Activated CD8-positive, alpha-beta memory T cell treated with anti-CD3 and anti-CD28 coated beads for 24 hours (primary cell): ENCODE results near the gene MACROD2.

Source experiments
- DNase-seq: peaks from one replicate; pipeline ENCODE4 v3.0.0-alpha.2; 2020

The MACROD2 gene

GRCh38 chr20:14685183-14685582, 689.9 kb downstream of the MACROD2 start:
- no peak for DNase-seq

DNA sequence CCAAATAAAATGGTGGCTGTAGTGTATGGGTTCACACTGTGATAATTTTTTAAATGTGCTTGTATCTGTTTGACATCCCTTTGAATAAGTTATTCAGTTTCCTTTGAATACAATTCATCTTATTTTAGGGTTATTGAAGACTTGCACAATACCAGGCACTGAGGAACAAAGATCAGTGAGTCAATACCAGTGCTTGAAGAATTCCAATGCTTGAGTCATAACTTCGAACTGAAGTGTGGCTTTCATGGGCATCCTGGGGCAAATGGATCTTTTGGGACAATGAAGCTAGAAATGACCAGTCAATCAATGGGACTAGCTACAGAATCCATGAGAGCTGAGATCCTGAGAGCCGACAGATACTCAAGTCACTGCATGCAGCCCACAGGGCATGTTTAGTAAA, 692.0 kb downstream of the MACROD2 start:
- DNase-seq, result no peak

- DNase-seq, result no peak
Measured at GRCh38 chr20:14688005-14688404, 692.7 kb downstream of the MACROD2 start.

DNA sequence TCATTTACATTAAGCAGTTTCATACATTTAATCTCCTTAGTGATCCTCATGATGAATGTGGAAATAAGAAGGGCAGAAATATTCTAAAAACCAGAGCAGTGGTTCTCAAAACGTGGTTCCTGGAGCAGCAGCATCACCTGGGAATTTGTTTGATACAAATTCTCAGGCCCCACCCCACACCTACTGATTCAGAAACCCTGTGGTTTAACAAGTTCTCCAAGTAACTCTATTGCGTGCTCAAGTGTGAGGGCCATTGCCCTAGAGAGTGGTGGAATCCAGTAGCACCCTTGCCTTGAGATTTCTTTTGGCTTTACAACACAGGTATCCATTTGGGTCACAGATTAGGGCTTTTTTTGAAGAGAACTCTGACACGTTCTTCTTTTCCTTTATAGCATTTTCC, 696.7 kb downstream of the MACROD2 start:
- no peak for DNase-seq

DNA sequence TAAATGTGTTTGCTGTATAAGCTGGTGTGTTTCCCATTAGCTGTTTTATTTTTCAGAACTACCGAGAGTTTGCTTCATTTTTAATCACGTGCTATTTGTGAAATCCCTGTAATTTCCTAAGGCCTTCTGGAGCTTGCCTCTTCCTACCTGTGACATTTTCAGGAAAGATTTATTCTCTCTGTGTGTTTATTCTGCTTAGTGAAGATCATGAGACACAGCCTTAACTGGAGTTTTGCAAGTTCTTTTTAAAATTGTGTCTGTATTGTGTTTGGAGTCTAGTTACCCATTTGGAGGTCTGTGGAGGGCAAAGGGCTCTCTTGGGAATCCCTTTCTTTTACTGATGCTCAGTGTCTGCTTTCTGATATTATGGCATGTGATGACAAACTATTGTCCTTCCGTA, 701.2 kb downstream of the MACROD2 start:
- DNase-seq, result no peak

DNA sequence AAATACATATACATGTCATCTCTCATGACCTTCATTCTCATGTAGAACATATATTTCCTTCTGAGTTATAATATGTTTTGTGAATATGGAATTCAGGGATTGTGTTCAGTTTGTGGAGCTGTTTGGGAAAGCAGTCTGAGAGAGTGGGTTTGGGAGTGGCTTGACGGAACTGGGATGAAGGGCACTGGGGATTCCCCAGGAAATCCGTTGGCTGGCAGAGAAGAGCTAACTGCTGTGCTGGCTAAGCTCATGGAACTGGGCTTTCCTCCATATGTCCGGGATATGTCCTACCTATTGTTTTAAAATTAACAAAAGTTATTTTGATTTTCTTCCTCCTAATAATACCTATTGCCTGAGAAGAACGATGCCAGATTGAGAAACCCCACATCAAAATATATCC, 701.6 kb downstream of the MACROD2 start:
- DNase-seq, result no peak

DNA sequence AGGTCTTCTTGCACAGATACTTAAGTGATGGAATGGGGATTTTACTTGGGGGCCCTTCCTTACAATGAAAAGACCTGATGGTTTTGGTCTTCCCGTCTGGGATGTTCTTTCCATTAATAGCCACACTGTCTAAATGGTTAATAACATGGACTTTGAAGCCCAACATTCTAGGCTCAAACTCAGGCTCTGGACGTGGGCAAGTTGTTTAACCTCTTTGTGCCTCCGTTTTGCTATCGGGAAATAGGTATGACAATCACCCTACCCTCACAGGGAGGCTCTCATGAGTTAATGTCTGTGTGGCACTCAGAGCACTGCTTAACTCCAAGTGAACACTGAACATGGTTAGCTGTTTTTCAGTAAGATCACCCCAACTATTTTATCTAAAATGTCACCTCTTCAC, 702.8 kb downstream of the MACROD2 start:
- no peak for DNase-seq

DNA sequence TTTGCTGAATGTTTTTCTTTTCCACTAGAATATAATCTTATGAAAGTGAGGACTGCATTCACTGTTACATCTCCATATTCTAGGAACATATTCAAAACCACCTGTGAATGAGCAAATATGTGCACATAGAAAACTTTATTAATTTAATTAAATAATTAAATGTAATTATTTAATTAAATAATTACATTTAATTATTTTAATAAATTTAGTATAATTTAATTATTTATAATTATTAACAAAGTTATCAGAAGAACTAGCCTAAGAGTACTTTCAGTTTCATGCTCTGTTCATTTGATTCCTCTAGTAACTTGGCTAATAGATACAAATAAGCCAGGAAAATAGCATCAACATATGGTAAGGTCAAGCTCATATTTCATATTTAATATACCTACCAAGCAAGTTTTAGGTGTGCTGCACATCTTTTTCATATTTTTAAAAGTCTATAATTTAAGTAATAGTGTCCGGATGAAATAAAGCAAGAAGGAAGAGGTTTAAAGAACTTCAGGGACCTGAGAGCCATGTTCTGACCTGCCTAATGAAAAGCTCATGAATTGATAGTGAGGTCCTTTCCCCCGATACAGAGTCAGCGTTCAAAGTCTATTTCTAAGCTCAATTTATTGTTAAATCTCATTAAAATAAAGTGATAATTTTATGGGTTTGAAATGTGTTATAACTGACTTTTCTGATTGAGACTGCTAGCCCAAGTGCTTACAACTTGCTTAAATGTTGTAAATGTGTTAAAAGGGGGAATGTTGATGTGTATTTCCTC, 703.5 kb downstream of the MACROD2 start:
- no peak for DNase-seq

GRCh38 chr20:14700639-14700960, 705.3 kb downstream of the MACROD2 start:
- DNase-seq, result no peak

DNA sequence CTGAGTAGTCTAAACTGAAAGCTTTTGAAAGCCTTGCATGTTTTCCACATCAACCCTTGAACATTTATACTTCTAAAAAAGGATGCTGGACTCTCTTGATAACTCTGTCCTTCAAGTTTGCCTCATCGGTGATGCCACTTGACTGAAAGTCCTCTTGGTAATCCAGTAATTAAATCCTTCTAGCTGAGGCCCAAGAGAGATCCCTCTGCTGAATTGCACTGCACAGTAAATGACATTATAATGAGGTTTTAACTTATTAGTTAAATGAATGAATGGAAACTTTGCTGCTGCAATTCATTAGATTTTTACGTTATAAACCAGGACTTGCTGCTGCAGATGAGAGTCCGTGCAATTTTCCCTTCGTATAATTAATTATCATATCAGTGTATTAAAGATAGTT, 706.0 kb downstream of the MACROD2 start:
- no peak for DNase-seq

DNA sequence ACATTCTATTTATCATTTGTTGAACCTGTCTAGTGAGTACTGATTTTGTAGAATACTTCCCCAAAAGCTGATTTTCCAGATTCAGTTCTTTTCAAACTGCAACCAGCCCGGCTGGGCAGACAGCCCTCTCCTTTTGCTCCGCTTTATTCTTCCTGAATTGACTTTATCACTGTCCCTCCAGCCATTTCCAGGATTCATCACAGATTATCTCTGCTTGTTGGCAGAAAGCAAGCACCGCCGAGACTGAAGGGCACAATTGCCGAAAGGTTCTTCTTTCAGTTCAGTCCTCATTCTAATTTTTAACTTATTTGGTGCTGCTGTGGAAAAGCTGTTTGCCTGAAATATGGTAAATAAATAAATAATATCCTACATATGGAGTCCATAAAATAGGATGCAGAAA, 711.2 kb downstream of the MACROD2 start:
- DNase-seq, result no peak

DNA sequence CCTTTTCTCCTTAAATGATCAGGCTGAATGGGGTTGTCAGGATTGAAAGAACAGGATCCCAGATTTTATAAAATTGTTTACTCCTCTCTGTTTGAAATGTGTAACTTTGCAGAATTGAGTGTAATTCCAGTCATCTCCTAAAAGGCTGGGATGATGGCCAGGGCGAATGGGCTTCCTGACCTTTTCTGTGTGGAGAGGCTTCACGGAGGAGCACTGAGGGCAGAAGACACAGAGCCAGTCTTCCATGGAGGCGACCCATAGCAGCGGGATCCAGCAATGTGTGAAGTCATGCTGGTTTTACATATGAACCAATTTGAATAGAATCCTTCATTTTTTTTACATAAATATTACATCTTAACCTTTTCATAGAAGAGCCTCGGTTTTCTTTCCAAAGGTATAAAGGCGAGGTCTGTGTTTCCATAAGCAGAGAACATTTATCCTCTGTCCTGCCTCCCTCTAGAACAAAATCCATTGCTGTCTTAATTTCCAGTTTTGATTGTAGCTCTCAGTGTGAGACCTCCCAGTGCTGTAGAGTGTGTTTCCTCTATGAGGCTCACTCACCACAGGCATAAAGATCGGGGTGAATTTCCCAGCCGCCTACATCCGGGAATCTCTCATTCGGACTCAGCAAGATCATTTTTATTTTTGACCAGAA, 711.8 kb downstream of the MACROD2 start:
- no peak for DNase-seq

DNA sequence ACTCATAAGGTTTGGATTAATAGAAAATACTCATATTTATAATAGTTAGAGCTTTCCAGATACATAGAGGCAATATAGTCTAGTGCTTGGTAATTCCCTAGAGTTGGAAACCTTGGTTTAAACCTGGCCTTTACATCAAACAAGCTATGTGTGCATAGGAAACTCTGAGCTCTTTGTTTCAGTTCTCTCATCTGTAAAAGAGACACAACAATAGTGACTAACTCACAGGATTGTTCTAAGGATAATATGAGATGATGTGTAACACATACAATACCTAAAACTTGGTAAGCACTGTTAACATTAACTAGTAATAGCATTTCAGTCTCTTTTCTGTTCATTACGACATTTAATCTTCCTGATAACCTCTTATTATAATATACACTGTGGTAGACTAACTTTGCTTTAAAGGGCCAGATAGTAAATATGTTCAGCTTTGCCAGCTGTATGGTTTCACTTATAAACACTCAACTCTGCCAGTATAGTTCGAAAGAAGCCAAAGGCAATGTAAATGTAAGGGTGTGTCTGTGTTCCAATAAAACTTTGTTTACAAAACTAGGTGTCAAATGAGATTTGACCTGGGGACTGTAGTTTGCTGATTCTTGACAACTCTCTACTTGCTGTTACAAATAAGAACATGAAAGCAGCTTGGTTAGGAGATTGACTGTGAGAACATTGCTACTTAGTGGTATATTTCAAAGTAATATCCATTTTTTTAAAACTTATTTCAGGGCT, 712.7 kb downstream of the MACROD2 start:
- no peak for DNase-seq

DNA sequence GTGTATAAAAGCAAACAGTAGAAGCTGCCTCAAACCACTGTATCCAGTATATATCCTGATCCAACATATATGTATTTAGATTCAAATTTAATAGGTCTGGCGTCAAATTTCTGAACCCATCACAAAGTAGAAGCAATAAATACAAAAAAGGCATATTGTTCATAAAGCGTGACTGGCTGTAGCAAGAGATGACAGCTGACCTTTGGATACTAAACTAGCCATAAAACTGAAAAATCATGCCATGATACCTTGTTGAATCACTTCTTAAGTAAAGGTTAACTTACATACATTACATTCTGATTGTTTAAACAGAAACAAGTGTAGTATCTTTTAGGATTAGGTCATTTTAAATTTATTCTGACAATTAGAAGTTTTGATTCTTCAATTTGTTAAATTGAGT, 714.1 kb downstream of the MACROD2 start:
- DNase-seq, result no peak

DNA sequence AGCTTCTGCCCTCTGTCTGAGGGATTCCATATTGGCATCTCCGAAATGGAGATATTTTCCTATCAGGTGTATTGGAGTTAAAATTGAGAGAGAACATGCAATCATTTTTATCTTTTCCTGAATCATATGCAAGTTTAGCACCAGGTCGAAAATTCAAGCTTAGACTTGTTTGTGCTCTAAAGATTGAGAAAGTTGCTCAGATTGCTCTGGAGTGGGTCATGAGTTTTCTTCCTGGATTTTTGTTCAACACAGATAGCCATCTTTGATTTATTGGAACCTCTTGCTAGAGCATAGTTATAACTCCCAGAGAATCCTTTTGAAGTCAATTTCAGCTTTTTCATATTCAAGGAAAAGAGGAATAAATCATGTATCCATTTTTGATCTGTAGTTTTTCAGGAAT, 715.6 kb downstream of the MACROD2 start:
- no peak for DNase-seq

DNA sequence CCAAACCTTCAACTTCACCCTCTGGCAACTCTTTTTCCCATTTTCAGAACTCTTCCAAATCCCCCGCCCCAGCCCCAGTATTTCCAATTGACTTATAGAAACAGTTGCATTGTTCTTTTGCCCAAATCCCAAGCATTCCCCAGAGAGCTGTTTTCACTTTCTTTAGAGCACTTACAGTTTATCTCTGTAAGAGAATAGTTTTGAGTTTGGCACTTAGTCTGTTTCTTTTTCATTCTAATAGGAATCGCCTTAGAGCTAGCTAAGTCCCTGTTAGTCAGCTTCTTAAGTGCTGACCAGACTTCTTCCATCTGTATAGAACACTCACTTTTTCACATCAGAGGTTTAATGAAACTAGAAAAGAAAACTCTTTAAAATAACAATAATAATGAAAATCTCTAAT, 716.3 kb downstream of the MACROD2 start:
- DNase-seq, result no peak

GRCh38 chr20:14712302-14712739, 717.0 kb downstream of the MACROD2 start:
- DNase-seq, result no peak

DNA sequence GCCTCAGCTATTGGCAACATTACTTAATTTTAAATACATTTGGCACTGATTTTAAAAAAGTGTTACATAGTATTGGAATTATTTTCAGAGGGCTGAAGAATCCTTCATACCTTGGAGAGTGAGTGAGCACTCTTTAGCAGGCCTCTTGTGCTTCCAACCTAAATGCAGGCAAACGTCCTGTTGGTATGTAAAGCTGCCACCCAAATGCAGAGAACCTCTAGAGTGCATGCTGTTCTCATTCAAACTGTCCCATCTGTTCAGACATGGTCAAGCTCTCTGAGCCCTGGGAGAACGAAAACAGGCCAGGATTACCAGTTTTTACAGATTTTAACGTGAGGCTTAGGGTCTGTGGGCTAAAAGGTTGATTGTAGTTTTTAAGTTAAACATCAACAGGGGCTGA, 720.1 kb downstream of the MACROD2 start:
- DNase-seq, result no peak

DNA sequence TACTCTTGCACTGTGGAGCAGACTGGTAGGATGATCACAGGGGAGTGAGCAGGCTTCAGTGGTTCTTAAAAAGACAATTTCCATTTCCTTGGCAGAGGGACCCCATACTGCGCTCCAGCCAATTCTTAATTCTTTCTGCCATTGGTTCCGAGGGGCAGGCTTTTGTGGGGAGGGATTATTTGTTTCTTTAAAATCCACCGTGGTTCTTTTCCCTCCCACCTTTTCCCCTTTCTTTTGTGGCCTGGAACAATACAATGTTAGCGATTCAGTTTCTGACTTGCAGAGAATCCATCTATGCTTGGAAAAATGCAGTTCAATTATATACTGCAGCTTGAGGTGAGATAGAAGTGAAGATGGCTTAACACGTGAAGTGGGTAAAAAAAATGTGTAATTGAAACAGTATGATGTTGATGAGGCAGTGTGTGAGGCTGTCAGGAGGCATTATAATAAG, 721.1 kb downstream of the MACROD2 start:
- no peak for DNase-seq

DNA sequence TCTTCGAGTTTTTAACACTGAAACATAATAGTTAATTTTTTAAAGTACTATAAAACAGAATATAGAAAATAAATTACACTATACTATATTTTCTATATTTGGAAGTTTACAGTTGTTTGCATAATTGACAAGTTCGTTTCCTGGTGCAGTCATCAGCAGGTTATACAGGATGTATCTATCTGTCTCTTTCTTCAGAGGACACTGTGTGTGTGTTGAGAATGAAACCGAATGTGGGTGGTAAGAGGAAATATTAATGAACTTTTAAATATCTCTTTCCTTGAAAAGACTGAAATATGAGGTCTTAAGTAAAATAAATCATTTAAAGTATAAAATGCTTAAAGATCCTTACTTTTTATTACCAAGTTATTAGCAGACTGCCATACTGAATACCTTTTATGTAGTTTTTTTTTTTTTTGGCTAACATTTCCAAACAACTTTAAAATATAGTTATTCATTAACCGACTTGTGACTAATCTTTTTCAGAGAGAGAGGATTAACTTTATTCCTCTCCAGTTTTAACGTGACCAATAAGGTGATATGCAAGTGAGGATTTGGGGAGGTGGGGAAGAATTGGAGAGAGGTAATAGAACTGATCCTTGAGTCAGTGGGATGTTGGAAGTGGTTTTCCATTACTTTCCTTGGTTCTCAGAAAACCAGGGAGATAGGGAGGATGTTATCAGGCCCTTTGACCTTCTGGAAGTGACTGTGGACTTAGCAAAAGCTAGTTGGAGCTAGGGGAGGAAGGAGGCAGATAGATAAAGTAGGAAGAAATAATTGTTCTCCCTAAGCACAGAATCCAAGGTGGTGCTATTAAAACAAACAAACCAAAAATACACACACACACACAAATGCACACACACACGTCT, 722.1 kb downstream of the MACROD2 start:
- no peak for DNase-seq

- no peak for DNase-seq
Measured at GRCh38 chr20:14720251-14720650, 724.9 kb downstream of the MACROD2 start.

GRCh38 chr20:14721926-14722452, 726.7 kb downstream of the MACROD2 start:
- DNase-seq, result no peak

GRCh38 chr20:14723614-14724013, 728.3 kb downstream of the MACROD2 start:
- no peak for DNase-seq
